SK-N-SH (cell line): ENCODE data around the gene GPX5. TPM values are rescaled to one million over a fixed set of nuclear protein-coding genes. Genes with fewer than 3 reads are reported as not detected.
A peak's percentile ranks its signal among the peaks of the same experiment; 100 is the strongest.

ENCODE experiments used
- CTCF ChIA-PET: fragments of 300-600, 350-600 bp; formaldehyde crosslinking; extraction: SDS; loops from one replicate; lab custom pipeline; 2021; lab: Yijun Ruan, JAX
- POLR2A ChIA-PET: fragments of 350-600 bp; sonication (Branson Sonifier 250); formaldehyde crosslinking; extraction: SDS; loops from one replicate; lab custom pipeline; 2020; ENCODE audit warnings: antibody characterized with exemption, inconsistent platforms; lab: Yijun Ruan, JAX
- DNase-seq: peaks from one replicate; pipeline ENCODE4 v3.0.0; 2012
- H2AFZ ChIP-seq: fragments of 200-600 bp; sonication (generic); 2 replicates; pipeline ENCODE4 v1.8.1; 2016; ENCODE audit warnings: antibody characterized with exemption, mild to moderate bottlenecking, low read depth
- H3F3A ChIP-seq: fragments of 200-600 bp; sonication (generic); replicated peaks from 2 replicates; pipeline ENCODE3; 2016; ENCODE audit warnings: antibody characterized with exemption, mild to moderate bottlenecking; ENCODE audit not compliant: insufficient read depth
- H3K27ac ChIP-seq, 2 experiments: fragments of 200-500 bp in 1 of 2; fragments of 200-600 bp in 1 of 2; sonication (Bioruptor generic) in 1 of 2; sonication (generic), shearing (Covaris generic) in 1 of 2; 2 replicates each; pipeline versions ENCODE4 v1.5.1 to v1.6.1; 2014 to 2016; ENCODE audit warnings: low read depth in 2 of 2, inconsistent platforms in 1 of 2, low read length in 1 of 2, mild to moderate bottlenecking in 1 of 2, mixed read lengths in 1 of 2
- H3K27me3 ChIP-seq: fragments of 200-600 bp; sonication (generic), shearing (Covaris generic); 2 replicates; pipeline ENCODE4 v1.6.1; 2016; ENCODE audit warnings: mixed run types; ENCODE audit not compliant: insufficient read depth
- H3K36me3 ChIP-seq, 2 experiments: fragments of 200-500 bp in 1 of 2; fragments of 200-600 bp in 1 of 2; sonication (Bioruptor generic) in 1 of 2; sonication (generic) in 1 of 2; replicated peaks in 1 of 2; 2 replicates each; pipeline versions ENCODE3 to v1.5.1; 2014 to 2016; ENCODE audit warnings: low read length in 1 of 2, mild to moderate bottlenecking in 1 of 2; ENCODE audit not compliant: insufficient read depth in 2 of 2, control insufficient read depth in 1 of 2
- H3K4me1 ChIP-seq, 2 experiments: fragments of 200-500 bp in 1 of 2; fragments of 200-600 bp in 1 of 2; sonication (Bioruptor generic) in 1 of 2; sonication (generic), shearing (Covaris generic) in 1 of 2; 2 replicates each; pipeline versions ENCODE4 v1.5.1 to v1.6.1; 2014 to 2016; ENCODE audit warnings: low read depth in 1 of 2, low read length in 1 of 2, mixed run types in 1 of 2; ENCODE audit not compliant: insufficient read depth in 2 of 2, control insufficient read depth in 1 of 2
- H3K4me2 ChIP-seq: fragments of 200-600 bp; sonication (generic), shearing (Covaris generic); 2 replicates; pipeline ENCODE4 v1.6.1; 2017; ENCODE audit warnings: mixed run types
- H3K4me3 ChIP-seq, 2 experiments: fragments of 200-500 bp in 1 of 2; fragments of 200-600 bp in 1 of 2; sonication (Bioruptor generic) in 1 of 2; sonication (generic), shearing (Covaris generic) in 1 of 2; 2 replicates each; pipeline versions ENCODE4 v1.5.1 to v1.8.1; 2014 to 2016; ENCODE audit warnings: low read depth in 2 of 2, inconsistent platforms in 1 of 2, low read length in 1 of 2, mild to moderate bottlenecking in 1 of 2, mixed read lengths in 1 of 2, moderate library complexity in 1 of 2
- H3K79me2 ChIP-seq: fragments of 200-600 bp; sonication (generic); 2 replicates; pipeline ENCODE4 v1.8.1; 2017; ENCODE audit warnings: mild to moderate bottlenecking; ENCODE audit not compliant: insufficient read depth
- H3K9ac ChIP-seq: fragments of 200-600 bp; sonication (generic); 2 replicates; pipeline ENCODE4 v1.6.1; 2017; ENCODE audit warnings: mixed run types
- H3K9me2 ChIP-seq: fragments of 200-600 bp; sonication (generic); 2 replicates; pipeline ENCODE4 v1.6.1; 2017; ENCODE audit warnings: mixed run types
- H3K9me3 ChIP-seq: fragments of 200-600 bp; sonication (generic); 2 replicates; pipeline ENCODE4 v1.6.1; 2017; ENCODE audit warnings: mixed run types, mild to moderate bottlenecking, moderate library complexity
- H4K20me1 ChIP-seq: fragments of 200-600 bp; sonication (generic); 2 replicates; pipeline ENCODE4 v1.6.1; 2017; ENCODE audit warnings: mild to moderate bottlenecking, mixed run types; ENCODE audit not compliant: insufficient read depth
- CTCF ChIP-seq: fragments of 200-600 bp; sonication (generic); IDR thresholded peaks from 2 replicates; pipeline ENCODE4 v1.6.1; 2017; ENCODE audit warnings: antibody characterized with exemption, mild to moderate bottlenecking, moderate library complexity
- EZH2phosphoT487 ChIP-seq: fragments of 200-600 bp; sonication (generic); IDR thresholded peaks from 2 replicates; pipeline ENCODE4 v1.6.1; 2017; ENCODE audit warnings: low read depth, mixed run types, mild to moderate bottlenecking, antibody characterized with exemption, moderate library complexity, borderline replicate concordance
- JUND ChIP-seq: IDR thresholded peaks from 2 replicates; pipeline ENCODE4 v1.4.0; 2012
- MAX ChIP-seq: IDR thresholded peaks from 2 replicates; pipeline ENCODE4 v1.4.0; 2012; ENCODE audit warnings: low read depth
- MXI1 ChIP-seq: IDR thresholded peaks from 2 replicates; pipeline ENCODE4 v1.6.1; 2012; ENCODE audit warnings: mild to moderate bottlenecking, low read depth, low read length, improper control_type of control experiment
- NFIC ChIP-seq: IDR thresholded peaks from 2 replicates; pipeline ENCODE4 v1.4.0; 2012; ENCODE audit warnings: borderline replicate concordance
- POLR2AphosphoS5 ChIP-seq: IDR thresholded peaks from 2 replicates; pipeline ENCODE4 v1.6.1; 2012; ENCODE audit warnings: low read depth, low read length
- RAD21 ChIP-seq: IDR thresholded peaks from 2 replicates; pipeline ENCODE4 v1.6.1; 2012; ENCODE audit warnings: mild to moderate bottlenecking, low read length
- RFX5 ChIP-seq: IDR thresholded peaks from 2 replicates; pipeline ENCODE4 v1.6.1; 2012; ENCODE audit warnings: mild to moderate bottlenecking, improper control_type of control experiment, low read length
- SIN3A ChIP-seq: IDR thresholded peaks from 2 replicates; pipeline ENCODE4 v1.6.1; 2012; ENCODE audit warnings: low read depth, mild to moderate bottlenecking, low read length, moderate library complexity, borderline replicate concordance
- SMC3 ChIP-seq: IDR thresholded peaks from 2 replicates; pipeline ENCODE4 v1.6.1; 2012; ENCODE audit warnings: low read depth, low read length, improper control_type of control experiment
- TAF1 ChIP-seq: IDR thresholded peaks from 2 replicates; pipeline ENCODE4 v1.6.1; 2012; ENCODE audit warnings: low read depth, mild to moderate bottlenecking, low read length, moderate library complexity, borderline replicate concordance
- TCF12 ChIP-seq: IDR thresholded peaks from 2 replicates; pipeline ENCODE4 v1.4.0; 2012
- TEAD4 ChIP-seq: IDR thresholded peaks from 2 replicates; pipeline ENCODE4 v1.4.0; 2012; ENCODE audit warnings: mild to moderate bottlenecking, borderline replicate concordance; ENCODE audit not compliant: insufficient read depth
- USF1 ChIP-seq: IDR thresholded peaks from 2 replicates; pipeline ENCODE4 v1.4.0; 2012; ENCODE audit warnings: low read depth, borderline replicate concordance
- ZBTB33 ChIP-seq: IDR thresholded peaks from 2 replicates; pipeline ENCODE4 v1.4.0; 2012; ENCODE audit warnings: low read depth, borderline replicate concordance
- whole genome bisulfite sequencing: methylation state at CpG from one replicate; pipeline ENCODE4 v1.1.6; 2017; ENCODE audit warnings: low lambda C conversion rate; 5-methylcytosine and 5-hydroxymethylcytosine counted together
- polyA plus RNA-seq, 3 experiments: library from polyadenylated mRNA; depleted of rRNA; stranded (reverse); fragments of >200 nt; gene quantifications; 2 replicates each; pipeline ENCODE4 v1.2.3, GENCODE V29; 2012

GPX5 gene
- polyA plus RNA-seq, 1 of the 3 experiments (the other 2 are of a cell fraction), result not detected

- TF ChIP-seq CTCF (peak; percentile 64), RAD21 (peak; percentile 57)
These were observed 17.0 kb downstream of the GPX5 start (continued) for GRCh38 chr6:28542440-28543296.

- 62% methylated on average over 19 of the region's 31 CpGs for WGBS
- ChIA-PET CTCF (interaction anchor here (1.4 to 2.7 kb wide), 8 partner anchors 11 to 111 kb away, joined by 3 to 21 read pairs (median 10); a partner anchor contains a TSS), POLR2A (no interaction called here)
These were observed 18.2 kb downstream of the GPX5 start for GRCh38 chr6:28543651-28544610.

More at GRCh38 chr6:28543651-28544610, 18.2 kb downstream of the GPX5 start:
- no peaks in the 10 kb centered on the region for H3K36me3 ChIP-seq
- H3K4me3 ChIP-seq, result peak overlapping the region in 1 of 2 experiments; percentile 19; a peak in 1 of 4 replicates
- no peak overlapping the region for H3K4me2 ChIP-seq
- H2AFZ ChIP-seq, result no peak overlapping the region
- H3K27ac ChIP-seq, result no peak overlapping the region
- TF ChIP-seq MAX, result no peak
- no peak for TF ChIP-seq USF1
- no peak for TF ChIP-seq POLR2AphosphoS5
- no peak for TF ChIP-seq NFIC
- TF ChIP-seq MXI1, result no peak
- no peak for TF ChIP-seq TAF1
- no peak for TF ChIP-seq SIN3A
- TF ChIP-seq JUND, result no peak
- TF ChIP-seq EZH2phosphoT487, result no peak
- TF ChIP-seq ZBTB33, result no peak
- no peak for TF ChIP-seq CTCF
- TF ChIP-seq SMC3, result no peak
- TF ChIP-seq RAD21, result no peak
- no peak for TF ChIP-seq TEAD4
- TF ChIP-seq TCF12, result no peak
- TF ChIP-seq RFX5, result no peak
- H3F3A ChIP-seq, result no peaks in the 10 kb centered on the region
- DNase-seq, result peak; percentile 12
- H3K9me2 ChIP-seq, result 0 out of 2 replicates have a peak, but pooled peaks cover 3% of the 10 kb centered on the region
- no peaks in the 10 kb centered on the region for H4K20me1 ChIP-seq
- H3K9ac ChIP-seq, result no peak overlapping the region
- no peaks in the 10 kb centered on the region; a peak in 2 of 4 replicates for H3K4me1 ChIP-seq
- H3K27me3 ChIP-seq, result no peaks in the 10 kb centered on the region
- no peaks in the 10 kb centered on the region for H3K79me2 ChIP-seq
- H3K9me3 ChIP-seq, result no peaks in the 10 kb centered on the region; the same call in 1 of the 2 replicates
